Measurements from ENCODE around the gene IDI1.

DNA sequence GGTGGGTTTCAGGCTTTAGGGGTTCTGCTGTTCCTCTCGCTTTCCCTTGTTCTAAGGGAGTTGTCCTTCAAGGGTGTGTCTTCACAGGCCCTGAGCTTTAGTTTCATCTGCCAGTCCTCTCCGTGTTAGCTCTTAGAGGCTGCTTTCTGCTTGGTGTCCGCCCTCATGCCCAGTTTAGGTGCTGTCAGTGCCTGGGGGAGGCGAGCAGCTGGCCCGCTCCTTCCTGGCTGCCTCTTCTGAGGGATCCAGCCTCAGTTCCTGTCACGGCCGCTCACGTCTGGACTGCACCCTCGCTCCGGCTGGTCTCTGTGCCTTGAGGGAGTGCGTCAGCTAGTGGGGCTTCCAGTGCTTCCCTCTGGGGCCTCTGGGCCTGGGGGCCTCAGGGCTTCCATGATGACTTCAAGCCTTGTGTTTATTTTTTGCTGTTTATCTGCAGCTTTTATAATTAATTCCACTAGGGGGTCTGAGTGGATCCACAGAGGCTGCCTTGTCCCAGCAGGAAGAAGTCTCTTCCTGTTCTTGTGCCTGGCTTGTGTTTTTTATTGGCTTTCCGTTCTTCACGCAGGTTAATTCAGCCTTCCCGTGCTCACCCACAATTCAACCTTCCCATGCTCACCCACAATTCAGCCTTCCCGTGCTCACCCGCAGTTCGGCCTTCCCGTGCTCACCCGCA, 40.2 kb upstream of the IDI1 start:
- TF ChIP-seq, protein P1, sequence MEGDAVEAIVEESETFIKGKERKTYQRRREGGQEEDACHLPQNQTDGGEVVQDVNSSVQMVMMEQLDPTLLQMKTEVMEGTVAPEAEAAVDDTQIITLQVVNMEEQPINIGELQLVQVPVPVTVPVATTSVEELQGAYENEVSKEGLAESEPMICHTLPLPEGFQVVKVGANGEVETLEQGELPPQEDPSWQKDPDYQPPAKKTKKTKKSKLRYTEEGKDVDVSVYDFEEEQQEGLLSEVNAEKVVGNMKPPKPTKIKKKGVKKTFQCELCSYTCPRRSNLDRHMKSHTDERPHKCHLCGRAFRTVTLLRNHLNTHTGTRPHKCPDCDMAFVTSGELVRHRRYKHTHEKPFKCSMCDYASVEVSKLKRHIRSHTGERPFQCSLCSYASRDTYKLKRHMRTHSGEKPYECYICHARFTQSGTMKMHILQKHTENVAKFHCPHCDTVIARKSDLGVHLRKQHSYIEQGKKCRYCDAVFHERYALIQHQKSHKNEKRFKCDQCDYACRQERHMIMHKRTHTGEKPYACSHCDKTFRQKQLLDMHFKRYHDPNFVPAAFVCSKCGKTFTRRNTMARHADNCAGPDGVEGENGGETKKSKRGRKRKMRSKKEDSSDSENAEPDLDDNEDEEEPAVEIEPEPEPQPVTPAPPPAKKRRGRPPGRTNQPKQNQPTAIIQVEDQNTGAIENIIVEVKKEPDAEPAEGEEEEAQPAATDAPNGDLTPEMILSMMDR (IDR thresholded peaks at IDR 0.05 in 8 of 11, conservative IDR thresholded peaks at IDR 0.05 in 3 of 11), result peak in 1 of 11 experiments; percentile 15
- TF ChIP-seq POLR2A (IDR thresholded peaks at IDR 0.05) (no peak), POLR2AphosphoS5 (IDR thresholded peaks at IDR 0.05) (peak in 2 of 3 donors; percentile 22 to 35)
